Peyer's patch (tissue), 4 donors: ENCODE results near the gene SCN5A. TPM values are rescaled to one million over a fixed set of nuclear protein-coding genes. Genes with fewer than 3 reads are reported as not detected.

Source experiments
- DNase-seq, 3 donors: peaks; one replicate each; pipeline ENCODE4 v3.0.0-alpha.2; 2017 to 2019
- H3K27ac ChIP-seq, 4 donors: fragments of 200-600 bp; sonication (generic); one replicate each; pipeline ENCODE4 v1.5.1; 2016 to 2019
- H3K27me3 ChIP-seq, 2 donors: fragments of 200-600 bp; sonication (generic); one replicate each; pipeline ENCODE4 v1.5.1; 2019
- H3K36me3 ChIP-seq, 3 donors: fragments of 200-600 bp; sonication (generic); one replicate each; pipeline ENCODE4 v1.5.1; 2016 to 2019
- H3K4me1 ChIP-seq, 4 donors: fragments of 200-600 bp; sonication (generic); one replicate each; pipeline ENCODE4 v1.5.1; 2016 to 2019
- H3K4me3 ChIP-seq, 4 donors: fragments of 200-600 bp; sonication (generic); 1 replicate in 3 of 4; 2 replicates in 1 of 4; pipeline ENCODE4 v1.5.1; 2016 to 2019; ENCODE audit warnings: mild to moderate bottlenecking in 1 of 4
- H3K9me3 ChIP-seq, 4 donors: fragments of 200-600 bp; sonication (generic); one replicate each; pipeline ENCODE4 v1.5.1; 2016 to 2019; ENCODE audit warnings: mild to moderate bottlenecking in 1 of 4
- POLR2A ChIP-seq, 2 donors: fragments of 450-650 bp; IDR thresholded peaks; one replicate each; pipeline ENCODE4 v1.5.1; 2017; ENCODE audit warnings: antibody characterized with exemption in 2 of 2, mild to moderate bottlenecking in 2 of 2, moderate library complexity in 2 of 2
- total RNA-seq, 4 donors: library from RNA; depleted of rRNA; stranded (reverse); fragments of >200 nt; gene quantifications; one replicate each; pipeline ENCODE4 v1.1.0, GENCODE V29; 2016
- TF ChIP-seq, protein P1 (sequence below), 6 experiments: fragments of 450-650 bp in 4 of 6; fragments of 200-600 bp in 2 of 6; sonication (generic) in 1 of 6; IDR thresholded peaks; one replicate each; pipeline ENCODE4 v1.5.1; 2017 to 2019; ENCODE audit warnings: antibody characterized with exemption in 6 of 6, mild to moderate bottlenecking in 3 of 6, moderate library complexity in 1 of 6

Gene SCN5A
- total RNA-seq, 4 donors from 2014 or later: 0.13 TPM; not detected in 3

GRCh38 chr3:38630606-38631005 is 18.9 kb downstream of the SCN5A start:
- Histone ChIP-seq H3K36me3 (no peaks in the 10 kb centered on the region), H3K4me1 (no peaks in the 10 kb centered on the region), H3K27ac (no peak overlapping the region), H3K4me3 (no peak overlapping the region), H3K9me3 (no peaks in the 10 kb centered on the region), H3K27me3 (no peaks in the 10 kb centered on the region)
- no peak for DNase-seq
- TF ChIP-seq POLR2A (IDR thresholded peaks at IDR 0.05): no peak
- TF ChIP-seq, protein P1, sequence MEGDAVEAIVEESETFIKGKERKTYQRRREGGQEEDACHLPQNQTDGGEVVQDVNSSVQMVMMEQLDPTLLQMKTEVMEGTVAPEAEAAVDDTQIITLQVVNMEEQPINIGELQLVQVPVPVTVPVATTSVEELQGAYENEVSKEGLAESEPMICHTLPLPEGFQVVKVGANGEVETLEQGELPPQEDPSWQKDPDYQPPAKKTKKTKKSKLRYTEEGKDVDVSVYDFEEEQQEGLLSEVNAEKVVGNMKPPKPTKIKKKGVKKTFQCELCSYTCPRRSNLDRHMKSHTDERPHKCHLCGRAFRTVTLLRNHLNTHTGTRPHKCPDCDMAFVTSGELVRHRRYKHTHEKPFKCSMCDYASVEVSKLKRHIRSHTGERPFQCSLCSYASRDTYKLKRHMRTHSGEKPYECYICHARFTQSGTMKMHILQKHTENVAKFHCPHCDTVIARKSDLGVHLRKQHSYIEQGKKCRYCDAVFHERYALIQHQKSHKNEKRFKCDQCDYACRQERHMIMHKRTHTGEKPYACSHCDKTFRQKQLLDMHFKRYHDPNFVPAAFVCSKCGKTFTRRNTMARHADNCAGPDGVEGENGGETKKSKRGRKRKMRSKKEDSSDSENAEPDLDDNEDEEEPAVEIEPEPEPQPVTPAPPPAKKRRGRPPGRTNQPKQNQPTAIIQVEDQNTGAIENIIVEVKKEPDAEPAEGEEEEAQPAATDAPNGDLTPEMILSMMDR (IDR thresholded peaks at IDR 0.05): no peak

DNA sequence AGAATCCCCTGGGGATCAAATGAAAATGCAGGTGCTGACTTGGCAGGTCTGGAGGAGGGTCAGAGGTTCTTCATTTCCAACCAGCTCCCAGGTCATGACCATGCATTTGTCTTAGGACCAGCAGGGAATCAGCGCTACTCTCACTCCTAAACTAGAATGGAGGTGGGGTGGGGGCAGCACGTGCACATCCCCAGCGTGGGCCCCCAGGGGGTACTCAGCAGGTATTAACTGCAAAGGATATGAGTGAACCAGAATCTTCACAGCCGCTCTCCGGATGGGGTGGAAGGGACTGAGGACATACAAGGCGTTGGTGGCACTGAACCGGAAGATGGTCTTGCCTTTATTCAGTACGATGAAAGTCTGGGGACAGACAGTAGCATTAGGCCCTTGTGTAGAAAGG is 19.4 kb downstream of the SCN5A start:
- Histone ChIP-seq H3K4me3 (no peak overlapping the region), H3K4me1 (no peaks in the 10 kb centered on the region), H3K27ac (no peak overlapping the region), H3K36me3 (no peaks in the 10 kb centered on the region), H3K9me3 (no peaks in the 10 kb centered on the region), H3K27me3 (no peaks in the 10 kb centered on the region)
- no peak for DNase-seq
- no peak for TF ChIP-seq POLR2A (IDR thresholded peaks at IDR 0.05)
- TF ChIP-seq, protein P1 (IDR thresholded peaks at IDR 0.05): no peak

- no peak overlapping the region for H3K27ac ChIP-seq
- no peaks in the 10 kb centered on the region for H3K36me3 ChIP-seq
- DNase-seq: no peak
- no peaks in the 10 kb centered on the region for H3K9me3 ChIP-seq
- H3K4me1 ChIP-seq: no peaks in the 10 kb centered on the region
- no peaks in the 10 kb centered on the region for H3K27me3 ChIP-seq
- TF ChIP-seq, protein P1 (IDR thresholded peaks at IDR 0.05): no peak
- no peak for TF ChIP-seq POLR2A (IDR thresholded peaks at IDR 0.05)
- no peak overlapping the region for H3K4me3 ChIP-seq
Measured at GRCh38 chr3:38628835-38629234, 20.7 kb downstream of the SCN5A start.

DNA sequence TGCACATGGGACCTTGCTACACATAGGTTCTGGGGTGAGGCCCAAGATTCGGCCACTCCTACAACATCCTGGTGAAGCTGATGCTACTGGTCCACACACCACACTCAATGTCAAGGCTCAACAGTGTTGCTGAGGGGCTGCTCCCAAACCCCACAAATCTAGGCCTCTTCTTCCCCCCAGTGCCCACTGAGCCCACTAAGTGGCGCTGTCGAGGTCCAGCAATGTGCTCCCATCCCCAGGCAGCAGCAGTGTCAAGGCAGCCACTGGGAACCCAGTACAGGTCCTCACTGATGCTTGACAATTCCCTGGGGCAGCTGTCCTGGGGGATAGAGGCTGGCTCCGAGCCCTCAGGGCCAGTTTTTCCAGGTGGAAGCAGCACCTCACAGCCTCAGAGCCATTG is 21.5 kb downstream of the SCN5A start:
- no peaks in the 10 kb centered on the region for H3K4me1 ChIP-seq
- H3K27me3 ChIP-seq: no peaks in the 10 kb centered on the region
- H3K9me3 ChIP-seq: no peaks in the 10 kb centered on the region
- DNase-seq: no peak
- no peaks in the 10 kb centered on the region for H3K36me3 ChIP-seq
- TF ChIP-seq, protein P1 (IDR thresholded peaks at IDR 0.05): peak in 1 of 6 experiments; percentile 10
- TF ChIP-seq POLR2A (IDR thresholded peaks at IDR 0.05): no peak
- no peak overlapping the region for H3K4me3 ChIP-seq
- H3K27ac ChIP-seq: no peak overlapping the region

- DNase-seq: no peak
- Histone ChIP-seq H3K27me3 (no peaks in the 10 kb centered on the region), H3K4me1 (no peaks in the 10 kb centered on the region), H3K4me3 (no peak overlapping the region), H3K9me3 (no peaks in the 10 kb centered on the region), H3K36me3 (no peaks in the 10 kb centered on the region), H3K27ac (no peak overlapping the region)
- no peak for TF ChIP-seq POLR2A (IDR thresholded peaks at IDR 0.05)
- TF ChIP-seq, protein P1 (IDR thresholded peaks at IDR 0.05): no peak
Measured at GRCh38 chr3:38626171-38626570, 23.3 kb downstream of the SCN5A start.

DNA sequence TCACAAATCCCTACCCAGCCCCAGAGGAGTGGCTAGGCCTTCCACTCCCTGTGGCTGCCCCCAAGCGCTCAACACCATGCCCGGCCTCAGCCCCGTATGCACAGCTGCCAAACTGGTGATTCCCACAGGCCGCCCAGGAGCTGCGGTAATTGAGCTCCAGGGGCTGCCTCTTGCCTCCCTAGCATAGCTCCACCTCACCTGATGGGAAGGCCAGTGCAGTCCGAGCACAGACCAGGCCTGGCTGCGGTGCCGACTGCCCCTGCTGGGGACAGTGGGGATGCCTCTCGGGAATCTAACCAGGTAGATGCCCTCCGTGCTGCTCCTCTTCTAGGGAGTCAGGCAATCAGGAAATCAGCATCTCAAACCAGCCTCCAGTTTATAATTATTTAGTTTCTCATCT is 25.9 kb downstream of the SCN5A start:
- no peak overlapping the region for H3K27ac ChIP-seq
- TF ChIP-seq, protein P1 (IDR thresholded peaks at IDR 0.05): no peak
- TF ChIP-seq POLR2A (IDR thresholded peaks at IDR 0.05): no peak
- no peaks in the 10 kb centered on the region for H3K36me3 ChIP-seq
- no peaks in the 10 kb centered on the region for H3K9me3 ChIP-seq
- DNase-seq: no peak
- H3K27me3 ChIP-seq: no peaks in the 10 kb centered on the region
- H3K4me1 ChIP-seq: no peaks in the 10 kb centered on the region
- H3K4me3 ChIP-seq: no peak overlapping the region
